Measurements from ENCODE around the gene TPGS2.

TPGS2 gene

DNA sequence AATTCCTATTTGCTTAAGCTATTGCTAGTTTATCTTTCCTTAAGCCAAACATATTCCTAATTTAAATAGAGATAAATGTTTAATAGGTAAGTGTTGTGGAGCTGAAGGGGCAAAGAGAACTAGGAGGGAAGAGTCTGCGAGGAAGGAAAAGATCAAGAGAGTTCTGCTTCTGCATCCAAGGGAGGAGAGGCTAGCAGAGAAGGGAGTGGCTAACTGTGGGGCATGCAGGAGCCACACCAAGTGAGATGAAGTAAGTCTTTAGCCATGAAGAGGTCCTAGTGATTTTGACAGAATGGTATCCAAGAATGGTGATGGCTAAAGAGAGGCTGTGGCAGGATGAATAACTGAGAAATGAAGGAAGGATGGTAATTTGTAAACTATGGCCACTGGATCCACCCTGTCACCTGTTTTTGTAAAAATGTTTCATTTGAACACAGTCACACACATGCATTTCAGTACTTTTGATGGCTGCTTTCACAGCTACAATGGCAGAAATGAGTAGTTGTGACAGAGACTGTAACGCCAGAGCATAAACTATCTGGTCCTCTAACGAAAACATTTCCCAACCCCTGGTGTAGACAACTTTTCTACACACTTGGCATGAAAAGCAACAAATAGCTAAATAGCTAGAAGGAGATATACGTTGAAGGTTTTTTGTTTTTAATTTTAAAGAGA is 15.6 kb downstream of the TPGS2 start:
- Mint-ChIP-seq H3K9me3 (no peaks in the 10 kb centered on the region), H3K4me3 (no peak overlapping the region), H3K4me1 (peaks cover 34% of the 10 kb centered on the region), H3K36me3 (ENCODE audit: low read depth) (peaks cover 49% of the 10 kb centered on the region), H3K27me3 (ENCODE audit: low read depth, poor library complexity) (no peaks in the 10 kb centered on the region), H3K27ac (peak overlapping the region; percentile 8)
- TF ChIP-seq, protein P1, sequence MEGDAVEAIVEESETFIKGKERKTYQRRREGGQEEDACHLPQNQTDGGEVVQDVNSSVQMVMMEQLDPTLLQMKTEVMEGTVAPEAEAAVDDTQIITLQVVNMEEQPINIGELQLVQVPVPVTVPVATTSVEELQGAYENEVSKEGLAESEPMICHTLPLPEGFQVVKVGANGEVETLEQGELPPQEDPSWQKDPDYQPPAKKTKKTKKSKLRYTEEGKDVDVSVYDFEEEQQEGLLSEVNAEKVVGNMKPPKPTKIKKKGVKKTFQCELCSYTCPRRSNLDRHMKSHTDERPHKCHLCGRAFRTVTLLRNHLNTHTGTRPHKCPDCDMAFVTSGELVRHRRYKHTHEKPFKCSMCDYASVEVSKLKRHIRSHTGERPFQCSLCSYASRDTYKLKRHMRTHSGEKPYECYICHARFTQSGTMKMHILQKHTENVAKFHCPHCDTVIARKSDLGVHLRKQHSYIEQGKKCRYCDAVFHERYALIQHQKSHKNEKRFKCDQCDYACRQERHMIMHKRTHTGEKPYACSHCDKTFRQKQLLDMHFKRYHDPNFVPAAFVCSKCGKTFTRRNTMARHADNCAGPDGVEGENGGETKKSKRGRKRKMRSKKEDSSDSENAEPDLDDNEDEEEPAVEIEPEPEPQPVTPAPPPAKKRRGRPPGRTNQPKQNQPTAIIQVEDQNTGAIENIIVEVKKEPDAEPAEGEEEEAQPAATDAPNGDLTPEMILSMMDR (IDR thresholded peaks at IDR 0.05) = no peak
- no peak for DNase-seq

DNA sequence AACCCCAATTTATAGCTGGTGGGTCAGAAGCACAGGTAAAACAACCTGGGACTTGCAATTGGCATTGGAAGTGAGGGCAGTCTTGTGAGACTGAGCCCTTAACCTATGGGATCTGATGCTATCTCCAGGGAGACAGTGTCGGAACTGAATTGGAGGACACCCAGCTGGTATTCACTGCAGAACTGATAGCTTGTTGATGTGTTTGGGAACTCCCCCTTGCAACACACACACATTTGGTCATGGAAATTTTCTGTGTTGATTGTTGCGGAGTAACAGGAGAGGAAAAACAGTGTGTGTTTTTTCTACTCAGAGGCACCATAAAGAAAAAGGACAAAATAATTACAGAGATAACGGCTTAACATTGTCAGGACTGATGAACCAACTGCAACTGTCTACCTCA is 16.1 kb downstream of the TPGS2 start:
- Mint-ChIP-seq H3K4me3 (no peak overlapping the region), H3K9me3 (no peaks in the 10 kb centered on the region), H3K27ac (peak overlapping the region; percentile 48), H3K4me1 (peaks cover 34% of the 10 kb centered on the region), H3K36me3 (ENCODE audit: low read depth) (peaks cover 49% of the 10 kb centered on the region), H3K27me3 (ENCODE audit: low read depth, poor library complexity) (no peaks in the 10 kb centered on the region)
- DNase-seq = no peak
- TF ChIP-seq, protein P1 (IDR thresholded peaks at IDR 0.05) = no peak

DNA sequence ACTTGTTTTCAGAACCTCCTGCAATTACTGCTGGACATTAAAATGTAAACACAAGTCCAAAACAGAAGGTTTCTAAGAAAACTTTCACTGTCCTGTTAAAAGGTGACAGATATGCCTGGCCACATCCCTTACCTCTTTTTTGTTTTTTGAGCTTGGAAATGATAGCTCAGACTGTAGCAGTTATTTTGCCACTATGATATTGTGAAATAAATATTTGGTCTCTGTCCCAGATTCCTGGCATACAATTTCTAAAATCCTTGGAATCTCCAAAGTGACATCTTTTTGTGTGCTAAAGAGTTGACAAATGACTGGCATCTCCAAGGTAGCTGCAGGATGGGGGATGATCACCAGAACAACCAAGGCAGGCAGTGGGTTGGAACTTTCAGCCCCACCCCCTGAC is 16.8 kb downstream of the TPGS2 start:
- TF ChIP-seq, protein P1 (IDR thresholded peaks at IDR 0.05) = no peak
- Mint-ChIP-seq H3K27ac (peak overlapping the region; percentile 48), H3K36me3 (ENCODE audit: low read depth) (peaks cover 54% of the 10 kb centered on the region), H3K4me3 (no peak overlapping the region), H3K4me1 (peaks cover 34% of the 10 kb centered on the region), H3K27me3 (ENCODE audit: low read depth, poor library complexity) (no peaks in the 10 kb centered on the region), H3K9me3 (no peaks in the 10 kb centered on the region)
- DNase-seq = no peak

DNA sequence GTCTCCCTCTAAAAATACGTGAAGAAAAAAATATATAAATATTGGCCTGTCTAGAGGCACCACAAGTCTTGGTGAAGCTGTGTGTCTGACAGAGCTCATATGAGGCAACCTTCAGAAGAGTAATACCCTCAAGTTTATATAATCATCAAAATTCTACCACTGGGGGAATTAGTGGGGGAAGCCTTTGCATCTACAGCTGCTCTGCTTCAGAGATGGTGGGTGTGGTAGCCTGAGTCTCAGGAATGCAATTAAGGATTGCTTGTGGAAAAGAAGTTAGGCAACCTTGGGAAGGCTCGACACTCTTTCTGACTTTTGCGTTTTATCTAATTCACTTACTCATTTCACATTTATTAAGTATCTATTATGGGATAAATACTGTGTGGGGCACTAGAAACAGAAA is 17.4 kb downstream of the TPGS2 start:
- Mint-ChIP-seq H3K4me3 (no peak overlapping the region), H3K27ac (no peak overlapping the region), H3K4me1 (peaks cover 34% of the 10 kb centered on the region), H3K27me3 (ENCODE audit: low read depth, poor library complexity) (no peaks in the 10 kb centered on the region), H3K9me3 (no peaks in the 10 kb centered on the region), H3K36me3 (ENCODE audit: low read depth) (peaks cover 52% of the 10 kb centered on the region)
- no peak for DNase-seq
- TF ChIP-seq, protein P1 (IDR thresholded peaks at IDR 0.05) = no peak

DNA sequence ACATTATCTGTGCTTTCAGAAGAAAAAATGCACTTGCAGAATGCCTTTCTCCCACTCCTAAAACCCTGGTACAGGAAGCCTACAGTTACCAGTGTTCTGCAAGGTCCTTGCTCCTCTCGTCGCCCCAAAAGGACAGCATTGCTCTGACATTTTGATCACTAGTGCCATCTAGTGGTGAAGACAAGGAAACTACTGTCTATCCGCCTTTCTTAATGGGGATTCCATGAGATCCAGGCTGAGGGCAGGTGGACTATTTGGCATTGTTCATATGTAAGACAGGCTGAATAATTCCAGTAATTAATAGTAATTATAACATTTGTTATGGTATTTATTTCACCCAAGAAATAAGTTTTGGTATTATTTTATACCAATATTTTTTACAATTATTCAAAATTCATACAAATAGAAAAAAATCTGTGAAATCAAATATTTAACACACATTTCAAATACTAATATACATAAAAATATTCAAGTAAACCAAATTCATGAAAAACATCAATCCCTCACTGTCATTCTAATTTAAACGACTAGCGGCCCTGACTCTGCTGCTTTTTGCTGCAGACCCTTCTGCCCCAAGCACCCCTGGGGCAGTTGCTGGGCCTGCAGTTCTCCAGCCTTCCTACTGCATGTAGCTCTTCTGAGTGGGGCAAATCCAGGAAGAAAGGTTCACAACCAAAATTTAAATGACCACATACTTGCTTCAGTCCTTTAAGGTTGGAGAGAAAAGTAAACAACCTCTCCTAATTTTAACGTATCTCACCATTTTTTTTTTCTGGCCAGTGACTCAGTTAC is 19.0 kb downstream of the TPGS2 start:
- peak; percentile 32 for DNase-seq
- TF ChIP-seq, protein P1 (IDR thresholded peaks at IDR 0.05) = peak; percentile 70
- peaks cover 26% of the 10 kb centered on the region for H3K4me1 Mint-ChIP-seq
- no peak overlapping the region for H3K4me3 Mint-ChIP-seq
- H3K27ac Mint-ChIP-seq = no peak overlapping the region
- H3K36me3 Mint-ChIP-seq (ENCODE audit: low read depth) = peaks cover 59% of the 10 kb centered on the region
- no peaks in the 10 kb centered on the region for H3K27me3 Mint-ChIP-seq (ENCODE audit: low read depth, poor library complexity)
- H3K9me3 Mint-ChIP-seq = no peaks in the 10 kb centered on the region
